ENCODE measurements around the gene LRP1B.

LRP1B gene

GRCh38 chr2:140577453-140577852, 1553.4 kb downstream of the LRP1B start:
- Histone ChIP-seq H3K79me2 (ENCODE audit: control insufficient read depth, insufficient read depth, low read length) (no peaks in the 10 kb centered on the region), H3K4me3 (ENCODE audit: low read length) (no peak overlapping the region), H3K18ac (ENCODE audit: low read length) (no peak overlapping the region), H3K36me3 (ENCODE audit: control insufficient read depth, insufficient read depth, low read length) (no peaks in the 10 kb centered on the region), H2AK5ac (ENCODE audit: low read length) (no peak overlapping the region), H4K8ac (ENCODE audit: low read depth, low read length) (no peak overlapping the region), H3K4ac (ENCODE audit: low read depth, low read length) (no peak overlapping the region), H3K27ac (ENCODE audit: low read depth, low read length) (no peak overlapping the region), H3K9ac (ENCODE audit: low read length) (no peak overlapping the region), H3K27me3 (ENCODE audit: insufficient read depth, low read length, poor library complexity) (no peaks in the 10 kb centered on the region), H2BK15ac (replicated peaks; ENCODE audit: low read depth) (no peak overlapping the region), H3K4me1 (ENCODE audit: control insufficient read depth, low read depth, low read length) (no peaks in the 10 kb centered on the region), H3K79me1 (ENCODE audit: low read length) (no peaks in the 10 kb centered on the region), H3K56ac (ENCODE audit: low read length) (no peak overlapping the region), H2BK120ac (ENCODE audit: low read depth, low read length) (no peak overlapping the region), H4K5ac (ENCODE audit: low read length) (no peak overlapping the region), H2BK5ac (ENCODE audit: low read length) (no peak overlapping the region), H3K23ac (ENCODE audit: low read length) (no peak overlapping the region), H3K4me2 (ENCODE audit: low read length) (no peak overlapping the region)
- no peak for DNase-seq
- WGBS (ENCODE audit: extremely low coverage, insufficient coverage, low lambda C conversion rate), result no CpG with 5 or more reads among the region's 2 CpGs

- no peaks in the 10 kb centered on the region for H3K36me3 ChIP-seq (ENCODE audit: control insufficient read depth, insufficient read depth, low read length)
- no peaks in the 10 kb centered on the region for H3K79me1 ChIP-seq (ENCODE audit: low read length)
- no peak overlapping the region for H3K4ac ChIP-seq (ENCODE audit: low read depth, low read length)
- no peak overlapping the region for H3K4me2 ChIP-seq (ENCODE audit: low read length)
- no peak overlapping the region for H3K9ac ChIP-seq (ENCODE audit: low read length)
- H3K27ac ChIP-seq (ENCODE audit: low read depth, low read length), result no peak overlapping the region
- no peaks in the 10 kb centered on the region for H3K4me1 ChIP-seq (ENCODE audit: control insufficient read depth, low read depth, low read length)
- no peak overlapping the region for H2BK5ac ChIP-seq (ENCODE audit: low read length)
- no peak overlapping the region for H4K8ac ChIP-seq (ENCODE audit: low read depth, low read length)
- H4K5ac ChIP-seq (ENCODE audit: low read length), result no peak overlapping the region
- no peaks in the 10 kb centered on the region for H3K79me2 ChIP-seq (ENCODE audit: control insufficient read depth, insufficient read depth, low read length)
- no CpG with 5 or more reads among the region's 2 CpGs for WGBS (ENCODE audit: extremely low coverage, insufficient coverage, low lambda C conversion rate)
- no peak overlapping the region for H2AK5ac ChIP-seq (ENCODE audit: low read length)
- no peak for DNase-seq
- no peak overlapping the region for H2BK15ac ChIP-seq (replicated peaks; ENCODE audit: low read depth)
- H3K56ac ChIP-seq (ENCODE audit: low read length), result no peak overlapping the region
- H3K18ac ChIP-seq (ENCODE audit: low read length), result no peak overlapping the region
- H2BK120ac ChIP-seq (ENCODE audit: low read depth, low read length), result no peak overlapping the region
- H3K4me3 ChIP-seq (ENCODE audit: low read length), result no peak overlapping the region
- no peaks in the 10 kb centered on the region for H3K27me3 ChIP-seq (ENCODE audit: insufficient read depth, low read length, poor library complexity)
- no peak overlapping the region for H3K23ac ChIP-seq (ENCODE audit: low read length)
Measured at GRCh38 chr2:140567734-140568133, 1563.1 kb downstream of the LRP1B start.

GRCh38 chr2:140565756-140566155, 1565.1 kb downstream of the LRP1B start:
- Histone ChIP-seq H3K56ac (ENCODE audit: low read length) (no peak overlapping the region), H3K9ac (ENCODE audit: low read length) (no peak overlapping the region), H4K8ac (ENCODE audit: low read depth, low read length) (no peak overlapping the region), H3K79me2 (ENCODE audit: control insufficient read depth, insufficient read depth, low read length) (no peaks in the 10 kb centered on the region), H2BK120ac (ENCODE audit: low read depth, low read length) (no peak overlapping the region), H3K79me1 (ENCODE audit: low read length) (no peaks in the 10 kb centered on the region), H3K18ac (ENCODE audit: low read length) (no peak overlapping the region), H2AK5ac (ENCODE audit: low read length) (no peak overlapping the region), H4K5ac (ENCODE audit: low read length) (no peak overlapping the region), H2BK15ac (replicated peaks; ENCODE audit: low read depth) (no peak overlapping the region), H3K4me1 (ENCODE audit: control insufficient read depth, low read depth, low read length) (no peaks in the 10 kb centered on the region), H3K36me3 (ENCODE audit: control insufficient read depth, insufficient read depth, low read length) (no peaks in the 10 kb centered on the region), H3K23ac (ENCODE audit: low read length) (no peak overlapping the region), H3K4me2 (ENCODE audit: low read length) (no peak overlapping the region), H3K4me3 (ENCODE audit: low read length) (no peak overlapping the region), H2BK5ac (ENCODE audit: low read length) (no peak overlapping the region), H3K27ac (ENCODE audit: low read depth, low read length) (no peak overlapping the region), H3K27me3 (ENCODE audit: insufficient read depth, low read length, poor library complexity) (no peaks in the 10 kb centered on the region), H3K4ac (ENCODE audit: low read depth, low read length) (no peak overlapping the region)
- peak; percentile 68 for DNase-seq
- no CpG with 5 or more reads among the region's 3 CpGs for WGBS (ENCODE audit: extremely low coverage, insufficient coverage, low lambda C conversion rate)

- Histone ChIP-seq H3K56ac (ENCODE audit: low read length) (no peak overlapping the region), H2BK5ac (ENCODE audit: low read length) (no peak overlapping the region), H3K4me2 (ENCODE audit: low read length) (no peak overlapping the region), H3K4me3 (ENCODE audit: low read length) (no peak overlapping the region), H3K79me1 (ENCODE audit: low read length) (no peaks in the 10 kb centered on the region), H3K18ac (ENCODE audit: low read length) (no peak overlapping the region), H4K8ac (ENCODE audit: low read depth, low read length) (no peak overlapping the region), H3K23ac (ENCODE audit: low read length) (no peak overlapping the region), H3K4ac (ENCODE audit: low read depth, low read length) (no peak overlapping the region), H3K9ac (ENCODE audit: low read length) (no peak overlapping the region), H3K79me2 (ENCODE audit: control insufficient read depth, insufficient read depth, low read length) (no peaks in the 10 kb centered on the region), H3K4me1 (ENCODE audit: control insufficient read depth, low read depth, low read length) (no peaks in the 10 kb centered on the region), H2BK15ac (replicated peaks; ENCODE audit: low read depth) (no peak overlapping the region), H3K36me3 (ENCODE audit: control insufficient read depth, insufficient read depth, low read length) (no peaks in the 10 kb centered on the region), H2BK120ac (ENCODE audit: low read depth, low read length) (no peak overlapping the region), H4K5ac (ENCODE audit: low read length) (no peak overlapping the region), H2AK5ac (ENCODE audit: low read length) (no peak overlapping the region), H3K27me3 (ENCODE audit: insufficient read depth, low read length, poor library complexity) (no peaks in the 10 kb centered on the region), H3K27ac (ENCODE audit: low read depth, low read length) (no peak overlapping the region)
- no peak for DNase-seq
- no CpG with 5 or more reads among the region's 2 CpGs for WGBS (ENCODE audit: extremely low coverage, insufficient coverage, low lambda C conversion rate)
Measured at GRCh38 chr2:140555701-140556100, 1575.1 kb downstream of the LRP1B start.

- no peaks in the 10 kb centered on the region for H3K79me2 ChIP-seq (ENCODE audit: control insufficient read depth, insufficient read depth, low read length)
- no peak overlapping the region for H2AK5ac ChIP-seq (ENCODE audit: low read length)
- H3K18ac ChIP-seq (ENCODE audit: low read length), result no peak overlapping the region
- no peak overlapping the region for H3K27ac ChIP-seq (ENCODE audit: low read depth, low read length)
- no peak for DNase-seq
- no peak overlapping the region for H3K4me2 ChIP-seq (ENCODE audit: low read length)
- no peaks in the 10 kb centered on the region for H3K36me3 ChIP-seq (ENCODE audit: control insufficient read depth, insufficient read depth, low read length)
- H4K8ac ChIP-seq (ENCODE audit: low read depth, low read length), result no peak overlapping the region
- H2BK120ac ChIP-seq (ENCODE audit: low read depth, low read length), result no peak overlapping the region
- no peak overlapping the region for H2BK5ac ChIP-seq (ENCODE audit: low read length)
- no peak overlapping the region for H3K9ac ChIP-seq (ENCODE audit: low read length)
- H2BK15ac ChIP-seq (replicated peaks; ENCODE audit: low read depth), result no peak overlapping the region
- no peak overlapping the region for H3K4me3 ChIP-seq (ENCODE audit: low read length)
- no CpG with 5 or more reads among the region's 3 CpGs for WGBS (ENCODE audit: extremely low coverage, insufficient coverage, low lambda C conversion rate)
- no peak overlapping the region for H3K23ac ChIP-seq (ENCODE audit: low read length)
- no peak overlapping the region for H4K5ac ChIP-seq (ENCODE audit: low read length)
- H3K79me1 ChIP-seq (ENCODE audit: low read length), result no peaks in the 10 kb centered on the region
- H3K4me1 ChIP-seq (ENCODE audit: control insufficient read depth, low read depth, low read length), result no peaks in the 10 kb centered on the region
- no peaks in the 10 kb centered on the region for H3K27me3 ChIP-seq (ENCODE audit: insufficient read depth, low read length, poor library complexity)
- H3K4ac ChIP-seq (ENCODE audit: low read depth, low read length), result no peak overlapping the region
- no peak overlapping the region for H3K56ac ChIP-seq (ENCODE audit: low read length)
Measured at GRCh38 chr2:140552634-140553033, 1578.2 kb downstream of the LRP1B start.

GRCh38 chr2:140551287-140551686, 1579.5 kb downstream of the LRP1B start:
- Histone ChIP-seq H3K18ac (ENCODE audit: low read length) (no peak overlapping the region), H3K4me3 (ENCODE audit: low read length) (no peak overlapping the region), H3K36me3 (ENCODE audit: control insufficient read depth, insufficient read depth, low read length) (no peaks in the 10 kb centered on the region), H3K23ac (ENCODE audit: low read length) (no peak overlapping the region), H3K79me1 (ENCODE audit: low read length) (no peaks in the 10 kb centered on the region), H3K4ac (ENCODE audit: low read depth, low read length) (no peak overlapping the region), H2AK5ac (ENCODE audit: low read length) (no peak overlapping the region), H2BK15ac (replicated peaks; ENCODE audit: low read depth) (no peak overlapping the region), H3K79me2 (ENCODE audit: control insufficient read depth, insufficient read depth, low read length) (no peaks in the 10 kb centered on the region), H3K56ac (ENCODE audit: low read length) (no peak overlapping the region), H4K8ac (ENCODE audit: low read depth, low read length) (no peak overlapping the region), H3K9ac (ENCODE audit: low read length) (no peak overlapping the region), H2BK120ac (ENCODE audit: low read depth, low read length) (no peak overlapping the region), H3K4me2 (ENCODE audit: low read length) (no peak overlapping the region), H3K27me3 (ENCODE audit: insufficient read depth, low read length, poor library complexity) (no peaks in the 10 kb centered on the region), H4K5ac (ENCODE audit: low read length) (no peak overlapping the region), H2BK5ac (ENCODE audit: low read length) (no peak overlapping the region), H3K27ac (ENCODE audit: low read depth, low read length) (no peak overlapping the region), H3K4me1 (ENCODE audit: control insufficient read depth, low read depth, low read length) (no peaks in the 10 kb centered on the region)
- WGBS (ENCODE audit: extremely low coverage, insufficient coverage, low lambda C conversion rate), result no CpG with 5 or more reads among the region's 1 CpG
- DNase-seq, result no peak
